Peyer's patch (tissue), 4 donors: Measurements from ENCODE around the gene EVPL. TPM values are rescaled to one million over a fixed set of nuclear protein-coding genes. Genes with fewer than 3 reads are reported as not detected.
A peak's percentile ranks its signal among the peaks of the same experiment; 100 is the strongest.

Source experiments
- DNase-seq, 3 donors: peaks; one replicate each; pipeline ENCODE4 v3.0.0-alpha.2; 2017 to 2019
- H3K27ac ChIP-seq, 4 donors: fragments of 200-600 bp; sonication (generic); one replicate each; pipeline ENCODE4 v1.5.1; 2016 to 2019
- H3K27me3 ChIP-seq, 2 donors: fragments of 200-600 bp; sonication (generic); one replicate each; pipeline ENCODE4 v1.5.1; 2019
- H3K36me3 ChIP-seq, 3 donors: fragments of 200-600 bp; sonication (generic); one replicate each; pipeline ENCODE4 v1.5.1; 2016 to 2019
- H3K4me1 ChIP-seq, 4 donors: fragments of 200-600 bp; sonication (generic); one replicate each; pipeline ENCODE4 v1.5.1; 2016 to 2019
- H3K4me3 ChIP-seq, 4 donors: fragments of 200-600 bp; sonication (generic); 1 replicate in 3 of 4; 2 replicates in 1 of 4; pipeline ENCODE4 v1.5.1; 2016 to 2019; ENCODE audit warnings: mild to moderate bottlenecking in 1 of 4
- H3K9me3 ChIP-seq, 4 donors: fragments of 200-600 bp; sonication (generic); one replicate each; pipeline ENCODE4 v1.5.1; 2016 to 2019; ENCODE audit warnings: mild to moderate bottlenecking in 1 of 4
- CTCF ChIP-seq, 6 experiments: fragments of 450-650 bp in 4 of 6; fragments of 200-600 bp in 2 of 6; sonication (generic) in 1 of 6; IDR thresholded peaks; one replicate each; pipeline ENCODE4 v1.5.1; 2017 to 2019; ENCODE audit warnings: antibody characterized with exemption in 6 of 6, mild to moderate bottlenecking in 3 of 6, moderate library complexity in 1 of 6
- POLR2A ChIP-seq, 2 donors: fragments of 450-650 bp; IDR thresholded peaks; one replicate each; pipeline ENCODE4 v1.5.1; 2017; ENCODE audit warnings: antibody characterized with exemption in 2 of 2, mild to moderate bottlenecking in 2 of 2, moderate library complexity in 2 of 2
- total RNA-seq, 4 donors: library from RNA; depleted of rRNA; stranded (reverse); fragments of >200 nt; gene quantifications; one replicate each; pipeline ENCODE4 v1.1.0, GENCODE V29; 2016

The EVPL gene
- total RNA-seq, 4 donors from 2014 or later: 26.4 to 87.8 (median 55.0) TPM

- TF ChIP-seq POLR2A (IDR thresholded peaks at IDR 0.05) (no peak), CTCF (IDR thresholded peaks at IDR 0.05) (no peak)
- Histone ChIP-seq H3K36me3 (peaks cover 0 to 2% (median 0%) of the 10 kb centered on the region in 3 donors), H3K27ac (peak overlapping the region in 1 of 4 donors; percentile 25), H3K4me1 (peaks cover 0 to 22% (median under 1%) of the 10 kb centered on the region in 4 donors), H3K4me3 (no peak overlapping the region), H3K9me3 (no peaks in the 10 kb centered on the region), H3K27me3 (no peaks in the 10 kb centered on the region)
- DNase-seq: no peak
Measured at GRCh38 chr17:76024353-76024752, 2.8 kb downstream of the EVPL start.

- no peak for TF ChIP-seq POLR2A (IDR thresholded peaks at IDR 0.05)
- TF ChIP-seq CTCF (IDR thresholded peaks at IDR 0.05): no peak
- DNase-seq: no peak
- Histone ChIP-seq H3K4me1 (peaks cover 0 to 18% (median 0%) of the 10 kb centered on the region in 4 donors), H3K4me3 (no peak overlapping the region), H3K27ac (no peak overlapping the region), H3K27me3 (no peaks in the 10 kb centered on the region), H3K36me3 (peaks cover 0 to 4% (median 0%) of the 10 kb centered on the region in 3 donors), H3K9me3 (no peaks in the 10 kb centered on the region)
Measured at GRCh38 chr17:76023900-76024237, 3.2 kb downstream of the EVPL start.

GRCh38 chr17:76022973-76023899, 3.9 kb downstream of the EVPL start:
- TF ChIP-seq CTCF (IDR thresholded peaks at IDR 0.05) (no peak), POLR2A (IDR thresholded peaks at IDR 0.05) (no peak)
- H3K9me3 ChIP-seq: no peaks in the 10 kb centered on the region
- peaks cover 0 to 11% (median 0%) of the 10 kb centered on the region in 4 donors for H3K4me1 ChIP-seq

GRCh38 chr17:76022285-76022684, 4.8 kb downstream of the EVPL start:
- Histone ChIP-seq H3K9me3 (no peaks in the 10 kb centered on the region), H3K27ac (no peak overlapping the region), H3K4me3 (no peak overlapping the region), H3K36me3 (peaks cover 0 to 4% (median 0%) of the 10 kb centered on the region in 3 donors), H3K27me3 (no peaks in the 10 kb centered on the region), H3K4me1 (peaks cover 0 to 6% (median 0%) of the 10 kb centered on the region in 4 donors)
- TF ChIP-seq POLR2A (IDR thresholded peaks at IDR 0.05): no peak
- TF ChIP-seq CTCF (IDR thresholded peaks at IDR 0.05): no peak
- no peak for DNase-seq

More at GRCh38 chr17:76022973-76023899, 3.9 kb downstream of the EVPL start:
- H3K4me3 ChIP-seq: no peak overlapping the region
- no peaks in the 10 kb centered on the region for H3K27me3 ChIP-seq
- DNase-seq: no peak
- H3K36me3 ChIP-seq: peaks cover 0 to 4% (median 0%) of the 10 kb centered on the region in 3 donors
- H3K27ac ChIP-seq: no peak overlapping the region

- Histone ChIP-seq H3K27ac (no peak overlapping the region), H3K9me3 (no peaks in the 10 kb centered on the region), H3K4me3 (no peak overlapping the region), H3K27me3 (no peaks in the 10 kb centered on the region), H3K36me3 (peaks cover 0 to 4% (median 0%) of the 10 kb centered on the region in 3 donors), H3K4me1 (peaks cover 0 to 6% (median 0%) of the 10 kb centered on the region in 4 donors)
- no peak for DNase-seq
- TF ChIP-seq POLR2A (IDR thresholded peaks at IDR 0.05) (no peak), CTCF (IDR thresholded peaks at IDR 0.05) (no peak)
Measured at GRCh38 chr17:76019833-76020467, 7.2 kb downstream of the EVPL start.
